Right lobe of liver (tissue), 4 donors: Measurements from ENCODE around the gene TNRC6C.

Experiments
- CTCF ChIP-seq, 4 donors: fragments of 200-600 bp in 3 of 4; fragments of 450-650 bp in 1 of 4; IDR thresholded peaks; one replicate each; pipeline versions ENCODE4 v1.5.1 to v1.8.0; 2016 to 2022; ENCODE audit warnings: antibody characterized with exemption in 4 of 4, mild to moderate bottlenecking in 2 of 4
- POLR2A ChIP-seq: fragments of 450-650 bp; IDR thresholded peaks from one replicate; pipeline ENCODE4 v1.6.1; 2017; ENCODE audit warnings: antibody characterized with exemption, mild to moderate bottlenecking
- donor health status: DM: no; HTN: no; CAD: no.
- donor health status: DM: no; HTN: no; CAD: no.
- donor health status: DM: no; HTN: yes; CAD: no.

GRCh38 chr17:78154903-78155811, 196.7 kb downstream of the TNRC6C start:
- TF ChIP-seq CTCF (IDR thresholded peaks at IDR 0.05): no peak
- no peak for TF ChIP-seq POLR2A
